GM10266 (cell line): Measurements from ENCODE around the gene TRIM4.
"Not testable (repeated sequence)": the region's sequence is repeated elsewhere in the genome, so short reads cannot be mapped to it uniquely, and the experiment has no call there.

Source experiments
- DNase-seq: peaks from one replicate; pipeline ENCODE4 v3.0.0; 2012; ENCODE audit errors: extremely low spot score
- TF ChIP-seq, protein P1 (sequence below): IDR thresholded peaks from 2 replicates; pipeline ENCODE4 v1.5.1; 2012; ENCODE audit warnings: mild to moderate bottlenecking, low read depth; ENCODE audit not compliant: control insufficient read depth, insufficient read depth; ENCODE audit errors: missing control alignments

TRIM4 gene

DNA sequence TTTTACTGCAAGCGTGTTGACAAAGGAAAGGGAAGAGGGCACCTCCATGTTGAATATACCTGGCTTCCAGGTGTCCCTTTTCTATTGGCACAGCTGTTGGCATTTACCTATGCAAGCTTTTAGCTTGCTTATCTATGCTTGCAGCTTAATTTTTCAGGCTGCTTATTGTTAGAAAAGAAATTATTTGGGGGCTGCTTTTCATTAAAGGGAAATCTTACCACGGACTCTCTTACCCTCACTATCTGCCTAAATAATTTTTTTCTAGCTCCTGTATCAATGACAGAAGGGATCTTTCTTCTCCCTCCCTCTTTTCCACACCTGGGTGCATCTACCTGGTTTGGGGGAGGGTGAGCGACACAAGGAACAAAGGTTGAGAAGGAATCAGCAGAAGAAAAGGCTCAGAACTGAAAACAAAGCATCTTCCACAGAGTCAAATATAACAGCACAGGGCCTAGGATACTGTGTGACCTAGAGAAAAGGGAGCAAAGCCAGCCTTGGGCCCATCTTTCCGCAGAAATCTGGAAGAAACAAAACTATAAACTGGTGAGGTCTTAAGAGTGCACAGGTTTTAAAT is 25.3 kb upstream of the TRIM4 start:
- DNase-seq = no peak
- TF ChIP-seq, protein P1, sequence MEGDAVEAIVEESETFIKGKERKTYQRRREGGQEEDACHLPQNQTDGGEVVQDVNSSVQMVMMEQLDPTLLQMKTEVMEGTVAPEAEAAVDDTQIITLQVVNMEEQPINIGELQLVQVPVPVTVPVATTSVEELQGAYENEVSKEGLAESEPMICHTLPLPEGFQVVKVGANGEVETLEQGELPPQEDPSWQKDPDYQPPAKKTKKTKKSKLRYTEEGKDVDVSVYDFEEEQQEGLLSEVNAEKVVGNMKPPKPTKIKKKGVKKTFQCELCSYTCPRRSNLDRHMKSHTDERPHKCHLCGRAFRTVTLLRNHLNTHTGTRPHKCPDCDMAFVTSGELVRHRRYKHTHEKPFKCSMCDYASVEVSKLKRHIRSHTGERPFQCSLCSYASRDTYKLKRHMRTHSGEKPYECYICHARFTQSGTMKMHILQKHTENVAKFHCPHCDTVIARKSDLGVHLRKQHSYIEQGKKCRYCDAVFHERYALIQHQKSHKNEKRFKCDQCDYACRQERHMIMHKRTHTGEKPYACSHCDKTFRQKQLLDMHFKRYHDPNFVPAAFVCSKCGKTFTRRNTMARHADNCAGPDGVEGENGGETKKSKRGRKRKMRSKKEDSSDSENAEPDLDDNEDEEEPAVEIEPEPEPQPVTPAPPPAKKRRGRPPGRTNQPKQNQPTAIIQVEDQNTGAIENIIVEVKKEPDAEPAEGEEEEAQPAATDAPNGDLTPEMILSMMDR = no peak

DNA sequence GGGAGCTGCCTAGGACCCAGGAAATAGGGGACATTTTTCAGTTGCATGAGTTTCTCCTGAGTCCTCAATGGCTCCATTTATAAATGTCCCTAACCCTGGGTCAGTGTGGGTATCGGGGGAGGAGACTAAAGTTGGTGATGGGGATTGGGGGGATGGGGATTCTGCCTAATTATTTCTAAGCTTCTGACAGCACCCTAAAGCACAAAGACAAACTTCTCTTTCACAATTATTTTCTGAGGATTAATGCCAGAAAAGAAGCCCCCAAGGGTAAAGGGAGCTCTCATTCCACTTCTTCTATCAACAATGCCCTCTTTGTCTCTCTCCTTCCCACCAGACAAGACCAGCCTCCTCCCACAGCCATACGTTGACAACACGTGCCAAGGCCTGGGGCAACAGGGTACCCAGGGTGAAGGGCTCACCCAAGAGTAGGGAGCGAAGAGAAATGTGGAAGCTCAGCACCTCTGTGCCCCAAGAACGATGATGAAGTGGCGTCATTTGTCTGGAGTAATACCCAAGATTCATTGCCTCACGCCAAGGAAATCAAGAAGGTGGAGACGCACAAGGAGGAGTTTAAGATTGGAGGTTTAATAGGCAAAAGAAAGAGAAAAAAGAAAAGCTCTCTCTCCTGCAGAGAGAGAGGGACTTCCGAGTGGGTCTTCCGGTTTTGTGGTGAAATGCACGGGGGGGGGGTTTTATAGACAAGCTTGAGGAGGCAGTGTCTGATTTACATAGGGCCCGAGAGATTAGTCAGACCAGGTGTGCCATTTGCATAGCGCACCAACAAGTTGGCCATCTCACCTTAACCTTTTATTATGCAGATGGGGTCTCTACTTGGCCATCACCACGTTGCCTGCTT is 24.5 kb upstream of the TRIM4 start:
- TF ChIP-seq, protein P1 = no peak
- no peak for DNase-seq

DNA sequence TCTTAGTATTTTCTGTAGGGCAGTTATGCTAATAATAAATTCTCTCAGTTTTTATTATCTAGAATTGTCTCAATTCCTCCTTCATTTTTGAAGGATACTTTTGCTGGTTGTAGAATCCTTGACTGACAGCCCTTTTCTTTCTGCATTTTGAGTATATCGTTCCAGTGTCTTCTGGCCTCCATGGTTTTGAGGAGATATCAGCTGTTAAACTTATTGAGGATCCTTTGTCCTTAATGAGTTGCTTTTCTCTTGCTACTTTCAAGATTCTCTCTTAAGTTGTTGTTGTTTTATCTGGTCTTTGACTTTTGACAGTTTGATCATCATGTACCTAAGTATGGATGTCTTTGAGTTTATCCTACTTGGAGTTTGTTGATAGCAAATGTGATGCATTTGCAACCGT is 19.0 kb upstream of the TRIM4 start:
- TF ChIP-seq, protein P1 = no peak
- no peak for DNase-seq

DNA sequence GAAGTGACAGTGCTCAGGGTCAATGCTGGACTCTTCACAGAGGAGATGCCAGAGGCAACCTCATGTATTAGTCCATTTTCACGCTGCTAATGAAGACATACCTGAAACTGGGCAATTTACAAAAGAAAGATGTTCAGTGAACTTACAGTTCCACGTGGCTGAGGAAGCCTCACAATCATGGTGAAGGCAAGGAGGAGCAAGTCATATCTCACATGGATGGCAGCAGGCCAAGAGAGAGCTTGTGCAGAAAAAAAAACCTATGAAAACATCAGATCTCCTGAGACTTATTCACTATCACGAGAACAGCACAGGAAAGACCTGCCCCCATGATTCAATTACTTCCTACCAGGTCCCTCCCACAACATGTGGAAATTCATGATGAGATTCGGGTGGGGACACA is 15.7 kb upstream of the TRIM4 start:
- not testable (repeated sequence) for DNase-seq

DNA sequence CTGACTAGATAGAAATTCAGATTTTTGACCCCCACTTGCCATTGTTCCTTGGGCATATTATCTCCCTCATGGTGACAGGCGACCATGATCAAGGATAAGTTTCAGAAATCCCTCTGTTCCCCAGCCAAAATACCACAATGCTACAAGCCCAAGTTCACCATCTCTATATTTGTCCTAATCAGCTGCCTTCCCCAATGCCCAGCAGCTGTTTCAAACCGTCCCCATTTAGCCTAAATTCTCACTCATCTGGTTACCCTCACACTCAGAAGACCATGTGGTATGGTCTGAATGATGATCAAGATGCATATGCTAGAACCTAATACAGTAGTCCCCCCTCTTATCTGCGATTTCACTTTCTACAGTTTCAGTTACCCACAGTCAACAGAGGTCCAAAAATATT is 11.0 kb upstream of the TRIM4 start:
- DNase-seq = no peak
- TF ChIP-seq, protein P1 = no peak

DNA sequence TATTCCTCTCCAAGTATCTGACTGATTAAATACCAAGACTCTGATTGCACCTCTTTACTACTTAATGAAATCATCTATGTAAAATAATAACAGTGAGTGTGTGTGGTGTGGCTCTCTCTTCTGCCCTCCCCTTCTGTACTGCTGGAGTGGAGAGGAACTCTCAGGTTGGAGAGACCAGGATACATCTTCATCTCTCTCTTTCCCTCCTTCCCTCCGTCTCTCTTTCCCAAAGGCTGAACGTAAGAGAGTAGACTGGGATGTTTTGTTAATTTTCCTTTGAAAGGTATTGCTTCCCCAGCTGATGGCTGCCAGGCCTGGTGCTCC is 10.4 kb upstream of the TRIM4 start:
- TF ChIP-seq, protein P1 = no peak
- no peak for DNase-seq

DNA sequence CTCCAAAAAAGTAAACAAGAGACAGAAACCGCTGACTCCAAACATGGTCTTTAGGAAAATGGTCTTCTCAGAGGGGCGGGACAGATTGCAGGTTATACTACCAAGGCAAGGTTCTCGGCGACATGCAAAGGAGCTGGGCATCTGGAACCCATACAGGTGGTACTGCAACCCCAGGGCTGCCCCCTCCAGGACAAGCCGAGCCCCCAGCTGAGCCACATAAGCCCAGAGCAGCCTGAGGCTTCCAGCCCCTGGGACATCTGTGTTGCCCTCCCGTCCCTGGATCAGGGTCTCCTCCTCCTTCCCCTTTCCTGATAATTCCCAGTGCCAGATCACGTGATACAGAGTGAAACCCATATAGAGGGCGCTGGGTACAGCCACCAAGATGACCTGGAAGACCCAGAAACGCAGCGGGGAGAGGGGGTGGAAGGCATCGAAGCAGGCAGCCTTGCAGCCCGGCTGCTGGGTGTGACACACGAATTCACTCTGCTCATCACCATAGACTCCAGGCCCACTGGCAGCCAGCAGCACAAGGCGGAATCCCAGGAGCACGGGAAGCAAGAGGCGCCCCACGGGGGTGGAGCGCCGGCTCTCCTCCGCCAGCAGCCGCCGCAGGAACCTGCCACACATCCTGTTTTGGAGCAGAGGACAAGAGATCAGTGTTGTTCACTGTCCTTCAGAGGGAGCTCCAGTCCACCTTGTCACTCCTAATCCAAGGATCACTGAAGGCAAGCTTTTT is 9.8 kb upstream of the TRIM4 start, which contains the start of gene GJC3:
Gene GJC3 (minus strand): TSS at position 627 of the 736 bp plus-strand sequence. CDS start 0 bp downstream, at position 627.
- peak; percentile 49 for DNase-seq
- TF ChIP-seq, protein P1 = peak; percentile 25
